Right lobe of liver (tissue), 4 donors: Measurements from ENCODE around the gene ITPR1.

ENCODE experiments used
- CTCF ChIP-seq, 4 donors: fragments of 200-600 bp in 3 of 4; fragments of 450-650 bp in 1 of 4; IDR thresholded peaks; one replicate each; pipeline versions ENCODE4 v1.5.1 to v1.8.0; 2016 to 2022; ENCODE audit warnings: antibody characterized with exemption in 4 of 4, mild to moderate bottlenecking in 2 of 4
- POLR2A ChIP-seq: fragments of 450-650 bp; IDR thresholded peaks from one replicate; pipeline ENCODE4 v1.6.1; 2017; ENCODE audit warnings: antibody characterized with exemption, mild to moderate bottlenecking
- donor health status: DM: no; HTN: no; CAD: no.
- donor health status: DM: no; HTN: no; CAD: no.
- donor health status: DM: no; HTN: yes; CAD: no.

GRCh38 chr3:4501437-4501836 is 8.3 kb downstream of the ITPR1 start:
- TF ChIP-seq CTCF (IDR thresholded peaks at IDR 0.05): no peak
- no peak for TF ChIP-seq POLR2A
